Activated T-cell treated with anti-CD3 and anti-CD28 coated beads, Interleukin-2, amount 50 U/mL, for 24 hours (primary cell): Measurements from ENCODE around the gene RAB38.

Experiments used
- DNase-seq: peaks from one replicate; pipeline ENCODE4 v3.0.0-alpha.2; 2020
- H3K27ac Mint-ChIP-seq: 2 replicates; pipeline ENCODE4 v1.8.0; 2020; ENCODE audit warnings: mild to moderate bottlenecking, mixed read lengths
- H3K27me3 Mint-ChIP-seq: 2 replicates; pipeline ENCODE4 v1.8.0; 2020; ENCODE audit warnings: mixed read lengths
- H3K36me3 Mint-ChIP-seq: 2 replicates; pipeline ENCODE4 v1.8.0; 2020; ENCODE audit warnings: low read depth, mixed read lengths
- H3K4me1 Mint-ChIP-seq: 2 replicates; pipeline ENCODE4 v1.8.0; 2020; ENCODE audit warnings: low read depth, mixed read lengths
- H3K4me3 Mint-ChIP-seq: 2 replicates; pipeline ENCODE4 v1.8.0; 2020; ENCODE audit warnings: mild to moderate bottlenecking, moderate library complexity, mixed read lengths
- H3K9me3 Mint-ChIP-seq: 2 replicates; pipeline ENCODE4 v1.8.0; 2020; ENCODE audit warnings: mixed read lengths

The RAB38 gene

DNA sequence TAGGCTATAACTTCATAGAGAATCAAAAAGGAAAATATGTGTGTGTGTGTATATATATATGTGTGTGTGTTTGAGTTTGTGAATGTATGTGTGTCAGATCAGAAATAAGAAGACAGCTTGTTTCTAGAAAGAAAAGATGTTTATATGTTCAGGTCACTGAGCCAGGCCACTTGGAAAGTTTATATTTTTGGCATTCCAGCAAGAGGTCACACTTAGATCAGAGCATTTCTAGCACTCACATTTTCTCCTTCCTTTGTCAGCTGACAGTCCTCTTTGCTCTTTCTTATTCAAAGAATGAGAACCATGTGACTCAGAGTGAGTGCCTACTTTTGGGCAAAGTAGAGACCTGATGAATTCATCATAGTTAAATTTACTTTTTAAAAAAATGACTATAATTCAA is 22.9 kb downstream of the RAB38 start:
- Mint-ChIP-seq H3K4me3 (no peak overlapping the region), H3K36me3 (no peaks in the 10 kb centered on the region), H3K27ac (no peak overlapping the region), H3K27me3 (peaks cover 8% of the 10 kb centered on the region), H3K9me3 (peaks cover 17% of the 10 kb centered on the region), H3K4me1 (no peaks in the 10 kb centered on the region)
- no peak for DNase-seq

DNA sequence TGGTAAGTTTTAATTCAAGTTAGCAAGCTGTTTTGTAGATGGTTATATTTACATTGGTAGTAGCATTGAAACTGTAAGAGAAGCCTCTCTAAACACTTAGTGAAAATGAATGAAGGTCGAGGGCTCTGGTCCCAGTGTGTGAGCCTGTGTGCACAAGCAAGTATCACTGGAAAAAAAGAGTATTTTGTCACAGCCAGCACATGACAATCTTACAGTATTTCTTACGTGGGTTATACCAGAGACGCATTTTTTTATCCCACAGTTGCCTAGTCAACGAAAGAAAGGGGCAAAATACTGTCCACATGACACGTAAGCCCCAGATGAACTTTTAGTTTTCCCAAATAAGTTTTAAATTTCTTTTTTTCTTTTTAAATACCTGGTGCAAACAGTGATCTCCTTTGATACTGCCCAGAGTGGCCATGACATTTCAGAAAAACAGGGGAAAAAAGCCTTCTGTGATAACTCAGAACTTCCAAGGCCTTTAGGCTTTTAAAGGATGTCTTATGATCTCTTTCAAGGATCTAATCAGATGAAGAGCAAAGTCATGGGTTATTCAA is 23.5 kb downstream of the RAB38 start:
- DNase-seq, result no peak
- H3K27me3 Mint-ChIP-seq, result peaks cover 8% of the 10 kb centered on the region
- H3K4me3 Mint-ChIP-seq, result no peak overlapping the region
- no peaks in the 10 kb centered on the region for H3K4me1 Mint-ChIP-seq
- H3K27ac Mint-ChIP-seq, result no peak overlapping the region
- no peaks in the 10 kb centered on the region for H3K36me3 Mint-ChIP-seq
- peaks cover 17% of the 10 kb centered on the region for H3K9me3 Mint-ChIP-seq

DNA sequence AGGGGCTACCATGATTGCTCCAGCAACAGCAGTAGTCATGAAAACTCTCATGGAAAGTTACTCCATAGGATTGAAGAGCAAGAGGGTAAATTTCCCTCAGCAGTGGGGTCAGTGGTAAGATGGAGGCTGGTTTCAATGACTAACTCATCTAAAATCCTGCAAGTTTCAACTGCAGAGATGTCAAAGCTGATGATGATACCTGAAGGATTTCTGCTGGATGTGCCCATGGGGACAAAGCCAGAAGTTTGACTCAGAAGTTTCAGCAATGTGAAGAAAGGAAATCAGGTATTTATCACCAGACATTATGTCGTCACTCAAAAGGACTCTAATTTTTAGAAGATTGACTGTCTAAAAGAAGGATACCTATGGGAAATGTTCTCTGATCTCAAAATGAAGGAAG is 29.1 kb downstream of the RAB38 start:
- Mint-ChIP-seq H3K36me3 (no peaks in the 10 kb centered on the region), H3K4me1 (no peaks in the 10 kb centered on the region), H3K4me3 (no peak overlapping the region), H3K27me3 (no peaks in the 10 kb centered on the region), H3K27ac (no peak overlapping the region), H3K9me3 (no peaks in the 10 kb centered on the region)
- no peak for DNase-seq

DNA sequence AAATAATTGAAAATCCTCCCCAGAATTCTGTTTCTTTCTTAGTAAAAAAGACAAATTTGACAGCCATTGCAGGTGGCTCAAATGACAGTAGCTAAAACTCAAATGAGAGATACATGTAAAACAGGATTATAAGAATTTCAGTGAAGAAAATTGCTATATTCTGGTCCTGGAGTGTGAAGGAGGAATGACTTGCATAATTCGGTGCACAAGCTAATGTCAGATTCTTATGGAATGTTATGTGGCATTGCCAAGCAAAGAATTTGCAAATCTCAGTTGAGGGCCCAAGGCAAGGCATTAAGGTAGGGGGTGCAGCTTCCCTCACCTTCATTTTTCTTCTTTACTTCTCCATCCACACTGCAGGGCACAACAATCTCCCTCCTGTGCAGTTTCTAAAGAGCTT is 35.4 kb downstream of the RAB38 start:
- Mint-ChIP-seq H3K36me3 (no peaks in the 10 kb centered on the region), H3K4me3 (no peak overlapping the region), H3K4me1 (no peaks in the 10 kb centered on the region), H3K27me3 (peaks cover under 1% of the 10 kb centered on the region), H3K9me3 (no peaks in the 10 kb centered on the region), H3K27ac (no peak overlapping the region)
- DNase-seq, result no peak

DNA sequence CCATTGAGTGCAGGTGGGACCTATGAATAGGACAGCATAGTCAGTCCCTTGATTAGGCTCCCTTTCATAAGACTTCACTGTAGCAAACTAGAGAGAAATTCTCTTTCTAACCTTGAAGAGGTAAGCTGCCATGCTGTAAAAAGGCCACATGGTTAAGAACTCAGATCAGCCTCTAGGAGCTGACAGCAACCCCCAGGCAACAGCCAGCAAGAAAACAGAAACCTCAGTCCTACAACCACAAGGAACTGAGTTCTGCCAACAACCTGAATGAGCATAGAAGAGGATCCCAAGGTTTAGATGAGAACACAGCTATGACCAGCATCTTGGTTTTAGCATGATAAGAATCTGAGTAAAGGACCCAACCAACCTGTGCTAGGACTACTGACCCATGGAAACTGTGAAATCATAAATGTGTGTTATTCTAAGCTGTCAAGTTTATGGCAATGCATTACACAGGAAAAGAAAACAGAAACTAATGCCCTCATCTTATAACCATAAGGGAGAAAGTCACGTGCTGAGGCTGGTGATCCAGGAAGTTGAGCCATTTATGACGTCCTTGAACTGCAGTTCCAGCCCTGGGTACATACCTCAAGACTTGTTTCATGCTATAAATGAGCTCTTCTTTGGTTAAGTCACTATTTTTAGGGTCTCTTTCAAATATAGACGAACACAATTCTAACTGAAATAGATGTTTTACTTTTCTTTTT is 43.3 kb downstream of the RAB38 start:
- DNase-seq, result no peak
- H3K9me3 Mint-ChIP-seq, result peaks cover 6% of the 10 kb centered on the region
- H3K4me1 Mint-ChIP-seq, result no peaks in the 10 kb centered on the region
- H3K27me3 Mint-ChIP-seq, result peaks cover 6% of the 10 kb centered on the region
- H3K27ac Mint-ChIP-seq, result no peak overlapping the region
- no peaks in the 10 kb centered on the region for H3K36me3 Mint-ChIP-seq
- no peak overlapping the region for H3K4me3 Mint-ChIP-seq

DNA sequence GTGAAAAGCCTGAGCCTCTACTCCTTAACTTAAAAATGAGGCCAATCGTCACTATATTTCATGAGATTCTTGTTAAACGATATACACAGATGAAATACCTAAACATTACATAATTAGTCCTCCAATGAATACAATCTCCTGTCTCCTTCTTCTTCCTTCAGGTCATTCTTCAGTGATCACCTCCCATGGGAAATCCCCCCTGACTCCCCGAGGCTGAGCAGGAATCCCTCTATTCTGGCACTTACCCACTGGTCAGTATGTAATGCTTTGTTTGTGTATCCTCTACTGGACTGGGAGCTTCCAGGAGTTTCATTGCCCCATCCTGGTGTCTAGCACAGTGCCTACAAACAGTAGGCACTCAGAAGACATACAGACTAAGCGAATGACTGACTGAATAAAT is 52.3 kb downstream of the RAB38 start:
- H3K27me3 Mint-ChIP-seq, result peaks cover 6% of the 10 kb centered on the region
- no peaks in the 10 kb centered on the region for H3K9me3 Mint-ChIP-seq

DNA sequence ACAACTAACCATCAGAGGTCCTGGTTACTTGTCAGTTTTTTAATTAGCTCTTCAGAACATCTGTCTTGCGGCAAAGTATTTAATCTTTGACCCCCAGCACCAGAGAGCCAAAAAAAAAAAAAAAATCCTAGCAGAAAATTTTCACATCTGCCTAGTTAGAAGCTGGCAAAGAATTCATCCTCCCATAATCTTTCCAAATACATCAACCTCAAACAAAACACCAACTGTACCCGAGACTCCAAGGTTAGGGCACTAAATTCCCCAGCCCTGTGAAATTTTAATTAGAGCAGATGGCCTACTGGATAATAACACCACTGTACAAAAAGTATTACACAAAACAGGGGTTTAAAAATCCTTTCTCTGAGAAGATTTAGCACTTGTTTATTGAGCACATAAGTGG is 55.7 kb downstream of the RAB38 start:
- no peak overlapping the region for H3K4me3 Mint-ChIP-seq
- no peak for DNase-seq
- no peaks in the 10 kb centered on the region for H3K9me3 Mint-ChIP-seq
- no peaks in the 10 kb centered on the region for H3K4me1 Mint-ChIP-seq
- H3K27me3 Mint-ChIP-seq, result no peaks in the 10 kb centered on the region
- no peaks in the 10 kb centered on the region for H3K36me3 Mint-ChIP-seq
- H3K27ac Mint-ChIP-seq, result no peak overlapping the region

More for the DNA sequence above, 52.3 kb downstream of the RAB38 start:
- Mint-ChIP-seq H3K27ac (no peak overlapping the region), H3K36me3 (no peaks in the 10 kb centered on the region), H3K4me3 (no peak overlapping the region), H3K4me1 (no peaks in the 10 kb centered on the region)
- DNase-seq, result no peak

DNA sequence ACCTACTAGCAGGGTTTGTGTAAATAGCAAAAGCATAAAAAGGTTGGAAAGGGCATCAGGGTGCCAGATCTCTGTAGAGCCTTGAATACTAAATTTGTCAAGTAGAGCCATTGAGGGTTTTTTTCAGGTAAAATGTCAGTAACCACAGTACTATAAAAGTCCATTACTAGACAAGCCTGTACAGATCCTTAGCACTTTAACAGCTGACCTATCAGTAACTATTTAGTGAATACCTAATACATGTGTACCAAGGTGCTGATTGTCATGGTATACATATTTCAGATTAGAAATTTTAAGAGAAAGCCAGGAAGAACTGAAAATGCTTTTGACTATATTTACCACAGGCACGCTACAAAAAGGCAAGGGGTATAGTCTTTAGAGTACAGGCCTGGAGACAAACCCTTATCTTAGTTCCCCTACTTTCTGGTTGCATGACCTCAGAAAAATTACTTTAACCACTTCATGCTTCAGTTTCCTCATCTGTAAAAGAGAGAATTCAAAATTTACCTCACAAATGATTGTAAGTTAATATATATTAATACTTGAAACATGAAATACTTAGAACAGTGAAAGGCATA is 57.9 kb downstream of the RAB38 start:
- no peaks in the 10 kb centered on the region for H3K4me1 Mint-ChIP-seq
- no peak overlapping the region for H3K4me3 Mint-ChIP-seq
- no peaks in the 10 kb centered on the region for H3K27me3 Mint-ChIP-seq
- no peak for DNase-seq
- no peaks in the 10 kb centered on the region for H3K9me3 Mint-ChIP-seq
- no peaks in the 10 kb centered on the region for H3K36me3 Mint-ChIP-seq
- H3K27ac Mint-ChIP-seq, result no peak overlapping the region

DNA sequence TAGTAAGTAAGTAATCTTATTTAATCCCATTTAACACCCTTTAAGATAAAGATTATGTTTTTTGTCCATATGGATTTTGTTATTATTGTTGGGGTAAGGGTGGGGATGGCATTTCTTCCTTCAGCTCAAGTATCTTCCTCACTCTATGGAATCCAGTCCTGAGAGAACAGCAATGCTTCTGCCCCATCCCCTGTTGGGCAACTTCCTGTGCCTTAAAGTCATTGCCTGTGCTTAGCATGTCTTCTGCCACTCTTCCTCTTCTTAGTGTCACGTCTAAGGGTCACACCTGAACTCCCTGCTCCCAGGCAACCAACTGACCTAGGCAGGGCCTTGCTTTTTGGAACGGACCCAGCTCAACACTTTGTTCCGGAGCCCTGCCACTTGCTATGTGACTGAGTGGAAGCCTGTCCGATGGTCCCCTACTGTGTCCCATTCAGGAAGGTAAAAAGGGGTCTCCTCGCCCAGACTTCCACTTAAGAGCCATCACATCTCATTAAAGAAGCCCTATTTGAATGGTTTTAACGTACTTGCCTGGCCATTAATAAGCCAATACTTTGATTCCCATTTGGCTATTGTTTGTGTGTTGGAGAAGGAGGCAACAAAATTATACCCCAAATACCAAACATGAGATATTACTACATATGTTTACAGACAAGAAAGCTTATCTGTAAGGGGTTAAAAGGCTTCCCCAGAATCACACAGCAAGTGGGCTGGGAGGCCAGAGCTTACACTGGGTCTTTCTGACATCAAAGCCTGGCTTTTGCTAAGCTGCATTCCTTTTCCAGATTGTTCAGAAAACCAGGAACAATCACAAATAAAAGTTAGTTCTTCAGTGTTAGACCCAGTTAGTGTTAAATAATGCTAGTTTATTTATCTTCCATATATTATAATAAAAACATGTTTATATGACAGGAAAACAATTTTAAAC is 59.2 kb downstream of the RAB38 start:
- Mint-ChIP-seq H3K27me3 (no peaks in the 10 kb centered on the region), H3K4me3 (no peak overlapping the region), H3K9me3 (no peaks in the 10 kb centered on the region), H3K36me3 (no peaks in the 10 kb centered on the region), H3K27ac (no peak overlapping the region), H3K4me1 (no peaks in the 10 kb centered on the region)
- DNase-seq, result no peak

DNA sequence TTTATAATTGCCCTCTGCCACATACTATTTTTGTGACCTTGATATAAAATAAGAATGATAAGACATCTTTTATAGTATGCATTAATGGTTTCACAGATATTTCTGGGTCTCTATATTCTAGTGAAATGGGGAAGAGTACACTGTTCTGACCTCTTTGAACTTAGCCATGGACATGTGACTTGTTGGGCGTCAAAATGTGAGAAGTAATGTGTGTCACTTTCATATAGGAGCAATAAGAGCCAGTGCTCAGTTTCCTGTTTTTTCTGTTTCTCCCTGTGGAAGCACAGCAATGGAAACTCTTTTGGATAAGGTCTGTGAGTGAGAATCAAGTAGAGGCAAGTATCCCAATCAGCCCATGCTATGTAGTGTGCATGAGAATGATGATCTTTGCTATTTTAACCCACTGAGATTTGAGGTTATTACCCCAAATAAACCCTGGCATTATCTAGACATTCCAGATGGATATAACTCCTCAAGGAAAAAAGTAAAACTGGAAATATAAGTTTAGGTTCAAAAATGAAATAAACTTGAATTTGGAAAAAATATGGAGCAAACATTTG is 60.7 kb downstream of the RAB38 start:
- Mint-ChIP-seq H3K4me3 (no peak overlapping the region), H3K4me1 (no peaks in the 10 kb centered on the region)

DNA sequence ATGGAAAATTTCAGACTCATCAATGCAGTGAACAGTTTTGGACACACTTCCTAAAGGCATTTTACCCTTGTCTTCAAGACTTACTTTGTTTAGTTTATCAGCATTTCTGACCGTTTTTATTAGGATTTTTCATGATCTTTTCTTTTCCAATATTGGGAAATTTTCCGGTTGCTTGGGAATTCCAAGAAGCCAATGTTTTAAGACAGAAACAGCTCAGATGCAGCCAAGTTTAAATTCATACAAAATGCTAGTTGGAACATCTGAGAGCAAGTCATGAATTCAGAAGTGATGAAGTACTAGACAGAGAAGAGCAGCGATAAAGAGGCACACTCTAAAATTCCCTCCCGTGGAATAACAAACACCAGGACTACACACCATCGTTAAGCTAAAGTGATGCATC is 68.6 kb downstream of the RAB38 start:
- no peak overlapping the region for H3K4me3 Mint-ChIP-seq
- no peak for DNase-seq

More for the DNA sequence above, 60.7 kb downstream of the RAB38 start:
- no peaks in the 10 kb centered on the region for H3K9me3 Mint-ChIP-seq
- H3K27me3 Mint-ChIP-seq, result peaks cover 2% of the 10 kb centered on the region
- DNase-seq, result no peak
- H3K27ac Mint-ChIP-seq, result no peak overlapping the region
- H3K36me3 Mint-ChIP-seq, result no peaks in the 10 kb centered on the region

DNA sequence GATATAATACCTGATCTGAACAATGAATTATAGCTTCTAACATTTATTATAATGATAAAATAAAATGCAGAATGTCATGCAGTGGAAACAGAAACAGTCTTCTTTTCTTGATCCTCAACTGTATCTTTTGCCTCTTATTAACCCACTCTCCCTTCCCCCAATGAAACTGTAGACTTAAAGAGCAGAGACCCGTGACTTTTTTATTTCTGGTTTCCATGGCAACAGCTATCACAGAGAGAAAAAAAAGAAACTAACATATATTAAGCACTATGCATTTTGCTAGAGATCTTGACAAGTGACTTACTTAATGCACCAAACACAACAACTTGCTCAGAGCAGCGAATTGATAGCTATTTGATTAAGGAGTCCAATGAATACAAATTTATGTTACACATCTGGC is 69.3 kb downstream of the RAB38 start:
- no peak for DNase-seq
- Mint-ChIP-seq H3K27me3 (peaks cover 8% of the 10 kb centered on the region), H3K9me3 (no peaks in the 10 kb centered on the region), H3K27ac (no peak overlapping the region), H3K4me3 (no peak overlapping the region), H3K4me1 (no peaks in the 10 kb centered on the region), H3K36me3 (no peaks in the 10 kb centered on the region)

More for the DNA sequence above, 68.6 kb downstream of the RAB38 start:
- Mint-ChIP-seq H3K36me3 (no peaks in the 10 kb centered on the region), H3K9me3 (no peaks in the 10 kb centered on the region), H3K27ac (no peak overlapping the region), H3K27me3 (peaks cover 8% of the 10 kb centered on the region), H3K4me1 (no peaks in the 10 kb centered on the region)

DNA sequence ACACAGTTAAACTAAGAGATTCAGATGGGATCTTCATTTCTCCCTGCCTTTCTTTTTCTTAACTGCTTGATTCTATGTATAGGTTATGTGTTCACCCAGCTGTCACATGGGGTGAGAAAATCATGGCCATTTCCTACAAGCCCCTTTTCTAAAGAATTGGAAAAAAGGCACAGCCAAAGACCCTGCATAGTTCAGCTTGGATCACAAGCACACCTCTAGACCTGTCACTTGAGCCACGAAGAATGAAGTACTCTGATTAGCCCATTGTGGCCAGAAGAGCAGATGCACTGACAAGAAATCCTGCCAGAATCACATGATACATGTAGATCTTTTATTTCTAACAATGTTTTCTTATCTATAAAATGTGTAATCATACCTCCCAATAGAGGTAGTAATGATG is 69.7 kb downstream of the RAB38 start:
- DNase-seq, result no peak
- Mint-ChIP-seq H3K9me3 (no peaks in the 10 kb centered on the region), H3K36me3 (no peaks in the 10 kb centered on the region), H3K27me3 (peaks cover 10% of the 10 kb centered on the region), H3K4me1 (no peaks in the 10 kb centered on the region), H3K27ac (no peak overlapping the region), H3K4me3 (no peak overlapping the region)

DNA sequence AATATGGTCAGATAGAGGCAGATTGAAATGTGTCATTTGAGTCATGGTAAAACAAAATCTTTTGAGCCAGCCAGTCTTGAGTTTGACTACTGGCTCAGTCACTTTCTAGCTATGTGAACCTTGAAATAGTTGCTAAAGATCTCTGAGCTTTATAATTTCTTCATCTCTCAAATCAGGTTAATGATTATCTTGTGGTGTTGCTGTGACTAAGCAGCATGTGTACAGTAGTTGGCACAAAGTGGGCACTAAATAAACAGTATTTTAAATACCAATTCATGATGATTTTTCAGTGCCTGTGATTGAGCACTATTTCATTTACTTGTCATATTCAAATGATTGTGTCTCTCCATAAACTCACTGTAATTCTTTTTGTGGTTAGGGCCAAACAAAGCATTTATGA is 70.8 kb downstream of the RAB38 start:
- DNase-seq, result no peak
- Mint-ChIP-seq H3K4me3 (no peak overlapping the region), H3K27me3 (peaks cover 12% of the 10 kb centered on the region), H3K4me1 (no peaks in the 10 kb centered on the region), H3K27ac (no peak overlapping the region), H3K9me3 (no peaks in the 10 kb centered on the region), H3K36me3 (no peaks in the 10 kb centered on the region)
